PC-3 (cell line): ENCODE measurements around the gene TMEM170B. TPM values are rescaled to one million over a fixed set of nuclear protein-coding genes. Genes with fewer than 3 reads are reported as not detected.

Experiments
- ATAC-seq: fragments of 200-7000 bp; cut with Tn5 transposase; 2 replicates; pipeline ENCODE4 v1.9.1; 2020; ENCODE audit warnings: mild to moderate bottlenecking, moderate library complexity
- BruUV-seq: library from RNA; stranded (reverse); fragments of 400-500 nt; replicated peaks from 2 replicates; lab custom pipeline; 2021; lab: Mats Ljungman, UMichigan
- CTCF ChIA-PET: fragments of 300-600 bp; sonication (Branson Sonifier 250); formaldehyde crosslinking; loops from one replicate; lab custom pipeline; 2022; ENCODE audit warnings: antibody characterized with exemption; lab: Charles Lee
- POLR2A ChIA-PET: fragments of 300-600 bp; sonication (Branson Sonifier 250); formaldehyde crosslinking; loops from one replicate; lab custom pipeline; 2022; ENCODE audit warnings: antibody characterized with exemption; ENCODE audit not compliant: unreplicated experiment; lab: Charles Lee
- DNase-seq: peaks from one replicate; pipeline ENCODE4 v3.0.0-alpha.2; 2015
- H2AFZ ChIP-seq: fragments of 300-600 bp; sonication (generic); 2 replicates; pipeline ENCODE4 v1.6.0; 2016; ENCODE audit warnings: antibody characterized with exemption, low read length
- H3F3A ChIP-seq: fragments of 300-600 bp; sonication (generic); one replicate; pipeline ENCODE4 v1.6.0; 2017; ENCODE audit warnings: antibody characterized with exemption, low read length, control low read depth, mild to moderate bottlenecking; ENCODE audit not compliant: unreplicated experiment
- H3K27ac ChIP-seq: fragments of 300-600 bp; sonication (generic); 2 replicates; pipeline ENCODE4 v1.5.1; 2016; ENCODE audit warnings: mild to moderate bottlenecking, low read length
- H3K27me3 ChIP-seq: fragments of 300-600 bp; sonication (generic); 2 replicates; pipeline ENCODE4 v1.6.1; 2016; ENCODE audit warnings: low read length, mixed read lengths
- H3K36me3 ChIP-seq: fragments of 300-600 bp; sonication (generic); 2 replicates; pipeline ENCODE4 v1.6.1; 2016; ENCODE audit warnings: low read depth, mixed run types, low read length, mixed read lengths
- H3K4me1 ChIP-seq: fragments of 300-600 bp; sonication (generic); 2 replicates; pipeline ENCODE4 v1.5.1; 2016; ENCODE audit warnings: low read length; ENCODE audit not compliant: insufficient read depth
- H3K4me2 ChIP-seq: fragments of 300-600 bp; sonication (generic); 2 replicates; pipeline ENCODE4 v1.6.0; 2016; ENCODE audit warnings: low read length
- H3K4me3 ChIP-seq: fragments of 300-600 bp; sonication (generic); 2 replicates; pipeline ENCODE4 v1.5.1; 2016; ENCODE audit warnings: mild to moderate bottlenecking, low read length, mixed read lengths
- H3K79me2 ChIP-seq: fragments of 300-600 bp; sonication (generic); 2 replicates; pipeline ENCODE4 v1.6.1; 2017; ENCODE audit warnings: low read length, mixed read lengths
- H3K9ac ChIP-seq: fragments of 300-600 bp; sonication (generic); 2 replicates; pipeline ENCODE4 v1.6.0; 2016; ENCODE audit warnings: mild to moderate bottlenecking, low read length
- H3K9me2 ChIP-seq: fragments of 300-600 bp; sonication (generic); replicated peaks from 2 replicates; pipeline ENCODE4 v1.6.1; 2016; ENCODE audit warnings: mixed run types, low read length, mixed read lengths
- H3K9me3 ChIP-seq: fragments of 300-600 bp; sonication (generic); 2 replicates; pipeline ENCODE4 v1.6.1; 2016; ENCODE audit warnings: low read length, mixed read lengths
- H4K20me1 ChIP-seq: fragments of 300-600 bp; sonication (generic); 2 replicates; pipeline ENCODE4 v1.6.1; 2016; ENCODE audit warnings: low read length, mixed read lengths
- EZH2 ChIP-seq: fragments of 300-600 bp; sonication (generic); IDR thresholded peaks from one replicate; pipeline ENCODE4 v1.6.1; 2017; ENCODE audit warnings: antibody characterized with exemption, mild to moderate bottlenecking, low read length; ENCODE audit not compliant: unreplicated experiment
- EZH2phosphoT487 ChIP-seq: fragments of 300-600 bp; sonication (generic); IDR thresholded peaks from 2 replicates; pipeline ENCODE4 v1.6.1; 2018; ENCODE audit warnings: mild to moderate bottlenecking, antibody characterized with exemption, low read length, borderline replicate concordance
- intact Hi-C: fragments of 100-400 bp; cut with micrococcal nuclease; formaldehyde crosslinking; loops from 2 replicates; pipeline ENCODE4 v1.9.0; 2023
- total RNA-seq: library from RNA; depleted of rRNA; stranded (reverse); fragments of >200 nt; gene quantifications from 2 replicates; pipeline ENCODE4 v1.2.3, GENCODE V29; 2014
- TF ChIP-seq, protein P1 (sequence below): fragments of 300-600 bp; sonication (generic); conservative IDR thresholded peaks from 2 replicates; pipeline ENCODE4 v1.5.1; 2017; ENCODE audit warnings: antibody characterized with exemption, low read depth, mild to moderate bottlenecking, low read length

Gene TMEM170B
- total RNA-seq, 1 experiment from 2014 or later, result 0.66 TPM

- no peaks in the 10 kb centered on the region for H3K9me2 ChIP-seq
- H3K4me2 ChIP-seq, result peak overlapping the region; percentile 24
- intact Hi-C loops, result no loop called here
- H3K4me3 ChIP-seq, result no peak overlapping the region
- no peaks in the 10 kb centered on the region for H3K9me3 ChIP-seq
- TF ChIP-seq EZH2phosphoT487 (no peak), EZH2 (no peak)
- TF ChIP-seq, protein P1, sequence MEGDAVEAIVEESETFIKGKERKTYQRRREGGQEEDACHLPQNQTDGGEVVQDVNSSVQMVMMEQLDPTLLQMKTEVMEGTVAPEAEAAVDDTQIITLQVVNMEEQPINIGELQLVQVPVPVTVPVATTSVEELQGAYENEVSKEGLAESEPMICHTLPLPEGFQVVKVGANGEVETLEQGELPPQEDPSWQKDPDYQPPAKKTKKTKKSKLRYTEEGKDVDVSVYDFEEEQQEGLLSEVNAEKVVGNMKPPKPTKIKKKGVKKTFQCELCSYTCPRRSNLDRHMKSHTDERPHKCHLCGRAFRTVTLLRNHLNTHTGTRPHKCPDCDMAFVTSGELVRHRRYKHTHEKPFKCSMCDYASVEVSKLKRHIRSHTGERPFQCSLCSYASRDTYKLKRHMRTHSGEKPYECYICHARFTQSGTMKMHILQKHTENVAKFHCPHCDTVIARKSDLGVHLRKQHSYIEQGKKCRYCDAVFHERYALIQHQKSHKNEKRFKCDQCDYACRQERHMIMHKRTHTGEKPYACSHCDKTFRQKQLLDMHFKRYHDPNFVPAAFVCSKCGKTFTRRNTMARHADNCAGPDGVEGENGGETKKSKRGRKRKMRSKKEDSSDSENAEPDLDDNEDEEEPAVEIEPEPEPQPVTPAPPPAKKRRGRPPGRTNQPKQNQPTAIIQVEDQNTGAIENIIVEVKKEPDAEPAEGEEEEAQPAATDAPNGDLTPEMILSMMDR, result no peak
- no peaks in the 10 kb centered on the region for H3K36me3 ChIP-seq
- H3K9ac ChIP-seq, result no peak overlapping the region
- BruUV-seq, result no TSS peak
- no peaks in the 10 kb centered on the region for H3K27me3 ChIP-seq
- no peaks in the 10 kb centered on the region for H3K79me2 ChIP-seq
- DNase-seq (no peak), ATAC-seq (no peak)
- no peaks in the 10 kb centered on the region for H3F3A ChIP-seq
- H3K27ac ChIP-seq, result peak overlapping the region; percentile 36; the same call in 1 of the 2 replicates
- H2AFZ ChIP-seq, result peak overlapping the region; percentile 63
- no peaks in the 10 kb centered on the region for H4K20me1 ChIP-seq
- ChIA-PET POLR2A (no interaction called here), CTCF (no interaction called here)
- H3K4me1 ChIP-seq, result peaks cover 26% of the 10 kb centered on the region
These were observed 71.2 kb downstream of the TMEM170B start for GRCh38 chr6:11608600-11609323.

DNA sequence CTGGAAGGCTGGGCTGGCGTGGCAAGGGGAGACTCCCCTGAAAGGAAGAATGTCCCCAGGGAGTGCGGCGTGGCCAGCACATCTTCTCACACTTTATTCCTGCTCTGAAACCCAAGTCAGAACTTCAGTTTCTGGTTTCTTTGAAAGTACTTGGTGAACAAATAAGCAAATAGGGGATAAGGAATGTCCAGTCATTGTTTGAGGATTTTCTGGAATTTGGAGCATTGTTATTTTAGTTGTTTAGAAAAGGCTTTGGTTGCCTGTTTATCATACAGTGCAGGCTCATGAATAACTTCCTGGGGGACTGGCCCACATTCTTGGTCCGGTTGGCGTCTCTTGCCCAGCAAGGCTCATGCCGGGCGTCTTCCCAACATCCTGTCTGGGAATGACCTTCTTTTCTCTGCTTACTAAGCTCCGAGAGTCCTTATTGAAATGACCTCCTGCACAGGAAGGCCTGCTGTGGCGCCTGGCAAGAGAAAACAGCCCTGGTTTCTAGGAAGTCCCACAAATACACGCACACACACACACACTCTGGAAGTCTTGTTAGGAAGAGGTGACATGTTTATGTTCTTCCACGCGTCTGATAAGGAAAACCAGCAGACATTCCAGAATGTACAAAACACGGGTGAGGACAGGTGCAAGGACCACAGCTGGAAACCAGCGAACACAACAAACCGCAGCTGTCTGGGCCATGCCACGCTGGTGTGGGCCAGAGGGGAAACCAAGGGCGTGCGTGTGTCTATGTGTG, 71.9 kb downstream of the TMEM170B start:
- Histone ChIP-seq H3K27ac (peak overlapping the region; percentile 36), H3K9ac (no peak overlapping the region), H3K4me2 (peak overlapping the region; percentile 24), H3K4me3 (no peak overlapping the region), H3F3A (no peaks in the 10 kb centered on the region), H3K36me3 (no peaks in the 10 kb centered on the region), H3K79me2 (no peaks in the 10 kb centered on the region), H3K27me3 (no peaks in the 10 kb centered on the region), H3K9me3 (no peaks in the 10 kb centered on the region), H2AFZ (peak overlapping the region; percentile 63), H3K4me1 (peaks cover 34% of the 10 kb centered on the region), H3K9me2 (no peaks in the 10 kb centered on the region), H4K20me1 (no peaks in the 10 kb centered on the region)
- TF ChIP-seq, protein P1, result no peak
- TF ChIP-seq EZH2, result no peak
- TF ChIP-seq EZH2phosphoT487, result no peak
- POLR2A ChIA-PET, result no interaction called here
- peak; percentile 88 for ATAC-seq
- CTCF ChIA-PET, result no interaction called here
- intact Hi-C loops, result no loop called here
- BruUV-seq, result no TSS peak
- peak; percentile 82 for DNase-seq
